ENCODE results near the gene CARD16. TPM values are rescaled to one million over a fixed set of nuclear protein-coding genes. Genes with fewer than 3 reads are reported as not detected.
"Not testable (repeated sequence)": the region's sequence is repeated elsewhere in the genome, so short reads cannot be mapped to it uniquely, and the experiment has no call there.

Gene CARD16
- total and polyA plus RNA-seq, 2 experiments from 2014 or later = 11.9 to 19.6 TPM

DNA sequence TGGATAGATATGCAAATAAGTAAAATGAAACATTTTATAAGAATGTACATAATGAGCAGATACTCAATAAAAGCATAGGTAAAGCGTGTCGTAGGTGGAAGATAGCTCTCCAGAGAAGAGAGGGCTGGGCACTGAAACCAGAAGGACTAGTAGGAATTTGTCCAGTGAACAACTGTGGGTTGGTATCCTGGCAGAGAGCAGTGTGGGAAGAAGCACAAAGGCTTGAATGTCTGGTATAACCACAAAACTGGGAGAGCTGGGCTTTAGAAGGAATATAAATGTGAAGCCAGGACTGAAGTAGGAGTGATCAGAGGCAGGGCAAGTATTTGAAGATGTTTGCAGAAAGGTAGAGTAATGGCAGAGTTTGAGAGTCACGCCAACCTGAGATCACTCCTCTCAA lies 33.1 kb upstream of the CARD16 start:
- TF ChIP-seq EZH2phosphoT487 (IDR thresholded peaks at IDR 0.05; ENCODE audit: low read depth, severe bottlenecking, unreplicated experiment) (no peak), EZH2 (IDR thresholded peaks at IDR 0.05; ENCODE audit: borderline replicate concordance) (no peak)
- TF ChIP-seq, protein P1, sequence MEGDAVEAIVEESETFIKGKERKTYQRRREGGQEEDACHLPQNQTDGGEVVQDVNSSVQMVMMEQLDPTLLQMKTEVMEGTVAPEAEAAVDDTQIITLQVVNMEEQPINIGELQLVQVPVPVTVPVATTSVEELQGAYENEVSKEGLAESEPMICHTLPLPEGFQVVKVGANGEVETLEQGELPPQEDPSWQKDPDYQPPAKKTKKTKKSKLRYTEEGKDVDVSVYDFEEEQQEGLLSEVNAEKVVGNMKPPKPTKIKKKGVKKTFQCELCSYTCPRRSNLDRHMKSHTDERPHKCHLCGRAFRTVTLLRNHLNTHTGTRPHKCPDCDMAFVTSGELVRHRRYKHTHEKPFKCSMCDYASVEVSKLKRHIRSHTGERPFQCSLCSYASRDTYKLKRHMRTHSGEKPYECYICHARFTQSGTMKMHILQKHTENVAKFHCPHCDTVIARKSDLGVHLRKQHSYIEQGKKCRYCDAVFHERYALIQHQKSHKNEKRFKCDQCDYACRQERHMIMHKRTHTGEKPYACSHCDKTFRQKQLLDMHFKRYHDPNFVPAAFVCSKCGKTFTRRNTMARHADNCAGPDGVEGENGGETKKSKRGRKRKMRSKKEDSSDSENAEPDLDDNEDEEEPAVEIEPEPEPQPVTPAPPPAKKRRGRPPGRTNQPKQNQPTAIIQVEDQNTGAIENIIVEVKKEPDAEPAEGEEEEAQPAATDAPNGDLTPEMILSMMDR (IDR thresholded peaks at IDR 0.05; ENCODE audit: poor library complexity) = no peak
- Histone ChIP-seq H3K4me2 (no peak overlapping the region), H3K27ac (no peak overlapping the region), H3K4me3 (no peak overlapping the region), H3K79me2 (no peaks in the 10 kb centered on the region), H4K20me1 (ENCODE audit: insufficient read depth, poor library complexity, severe bottlenecking) (no peaks in the 10 kb centered on the region), H3K4me1 (ENCODE audit: insufficient read depth) (no peaks in the 10 kb centered on the region), H3K36me3 (replicated peaks; ENCODE audit: insufficient read depth, low read depth) (no peaks in the 10 kb centered on the region), H3K27me3 (no peaks in the 10 kb centered on the region), H3K9me3 (ENCODE audit: low read depth) (no peaks in the 10 kb centered on the region), H2AFZ (no peak overlapping the region), H3K9me2 (replicated peaks; ENCODE audit: insufficient read depth) (no peaks in the 10 kb centered on the region)
- 98% methylated on average over 3 of the region's 3 CpGs for WGBS (ENCODE audit: low lambda C conversion rate, missing lambda C conversion rate)
- no peak for DNase-seq (ENCODE audit: low spot score)

DNA sequence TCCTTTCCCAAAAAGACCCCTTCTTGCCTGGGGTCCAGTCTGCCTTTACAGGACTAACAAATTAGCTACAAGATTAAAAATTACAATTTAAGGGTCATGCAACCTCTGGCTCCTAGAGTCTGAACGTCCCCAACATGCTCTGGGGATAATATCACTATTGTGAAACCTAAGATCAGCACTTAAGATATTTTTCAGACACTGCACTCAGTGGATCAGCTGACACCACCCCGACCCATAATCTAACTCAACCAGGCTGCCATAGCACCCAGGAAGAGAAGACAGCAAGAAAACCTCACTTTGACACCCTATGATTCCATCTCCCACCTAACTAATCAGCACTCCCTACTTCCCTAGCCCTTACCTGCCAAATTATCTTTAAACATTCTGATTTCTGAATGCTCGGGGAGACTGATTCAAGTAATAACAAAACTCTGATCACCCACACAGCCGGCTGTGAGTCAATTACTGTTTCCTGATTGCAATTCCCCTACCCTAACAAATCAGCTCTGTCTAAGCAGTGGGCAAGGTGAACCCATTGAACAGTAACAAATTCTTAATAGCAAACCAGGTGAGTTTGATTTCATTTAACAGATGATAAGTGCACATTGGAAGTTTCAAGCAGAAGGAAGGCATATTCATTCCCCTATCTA lies 32.1 kb upstream of the CARD16 start:
- not testable (repeated sequence) for H3K79me2 ChIP-seq; H3K9me3 ChIP-seq (ENCODE audit: low read depth); H3K27ac ChIP-seq; H3K4me2 ChIP-seq; H3K9me2 ChIP-seq (replicated peaks; ENCODE audit: insufficient read depth); H3K36me3 ChIP-seq (replicated peaks; ENCODE audit: insufficient read depth, low read depth); H4K20me1 ChIP-seq (ENCODE audit: insufficient read depth, poor library complexity, severe bottlenecking); H3K27me3 ChIP-seq; H3K4me1 ChIP-seq (ENCODE audit: insufficient read depth); DNase-seq (ENCODE audit: low spot score); H3K4me3 ChIP-seq; H2AFZ ChIP-seq
- 83% methylated on average over 4 of the region's 4 CpGs for WGBS (ENCODE audit: low lambda C conversion rate, missing lambda C conversion rate)

GRCh38 chr11:105074166-105074530 lies 29.0 kb upstream of the CARD16 start:
- TF ChIP-seq EZH2phosphoT487 (IDR thresholded peaks at IDR 0.05; ENCODE audit: low read depth, severe bottlenecking, unreplicated experiment) = no peak
- no peak for TF ChIP-seq EZH2 (IDR thresholded peaks at IDR 0.05; ENCODE audit: borderline replicate concordance)
- TF ChIP-seq, protein P1 (IDR thresholded peaks at IDR 0.05; ENCODE audit: poor library complexity) = no peak
- no peak for DNase-seq (ENCODE audit: low spot score)
- H3K4me1 ChIP-seq (ENCODE audit: insufficient read depth) = no peaks in the 10 kb centered on the region
- no peaks in the 10 kb centered on the region for H3K27me3 ChIP-seq
- WGBS (ENCODE audit: low lambda C conversion rate, missing lambda C conversion rate) = 86% methylated on average over 2 of the region's 2 CpGs
- H3K9me3 ChIP-seq (ENCODE audit: low read depth) = no peaks in the 10 kb centered on the region
- H3K36me3 ChIP-seq (replicated peaks; ENCODE audit: insufficient read depth, low read depth) = no peaks in the 10 kb centered on the region
- no peaks in the 10 kb centered on the region for H3K9me2 ChIP-seq (replicated peaks; ENCODE audit: insufficient read depth)
- no peak overlapping the region for H2AFZ ChIP-seq
- H3K4me2 ChIP-seq = no peak overlapping the region
- H3K79me2 ChIP-seq = no peaks in the 10 kb centered on the region
- no peak overlapping the region for H3K27ac ChIP-seq
- H3K4me3 ChIP-seq = no peak overlapping the region
- H4K20me1 ChIP-seq (ENCODE audit: insufficient read depth, poor library complexity, severe bottlenecking) = no peaks in the 10 kb centered on the region

DNA sequence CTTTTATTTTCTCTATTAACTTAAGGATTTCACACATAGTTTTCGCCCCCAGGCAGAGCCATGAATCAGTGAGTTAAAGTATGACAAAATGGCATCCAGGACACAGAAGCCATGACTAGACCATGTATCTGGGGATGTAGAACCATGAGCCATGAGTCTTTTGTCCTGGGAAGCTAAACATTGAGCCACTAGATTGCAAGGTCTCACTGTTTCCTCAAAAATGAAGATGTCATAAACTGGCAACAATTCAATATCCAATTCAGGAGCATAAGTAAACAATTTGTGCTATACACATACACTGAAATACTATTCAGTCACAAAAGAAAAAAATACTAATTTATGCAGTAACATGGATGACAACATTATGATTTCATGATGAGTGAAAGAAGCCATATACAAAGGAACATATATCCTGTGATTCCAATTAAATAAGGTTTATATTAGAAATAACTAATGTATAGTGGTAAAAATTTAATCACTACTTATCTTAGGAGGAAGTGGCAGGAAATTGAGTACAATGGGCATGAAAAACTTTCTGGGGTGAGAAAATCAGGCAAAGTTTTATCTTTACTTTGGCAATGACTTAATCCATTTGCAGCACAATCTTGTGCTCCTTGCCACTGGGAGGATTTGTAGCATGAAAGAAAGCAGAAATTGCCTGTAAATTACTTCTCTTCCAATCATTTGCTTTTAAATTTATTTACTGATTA lies 28.5 kb upstream of the CARD16 start:
- H4K20me1 ChIP-seq (ENCODE audit: insufficient read depth, poor library complexity, severe bottlenecking) = no peaks in the 10 kb centered on the region
- H3K79me2 ChIP-seq = no peaks in the 10 kb centered on the region
- 95% methylated on average over 1 of the region's 1 CpG for WGBS (ENCODE audit: low lambda C conversion rate, missing lambda C conversion rate)
- no peak overlapping the region for H3K4me2 ChIP-seq
- H3K27ac ChIP-seq = no peak overlapping the region
- no peaks in the 10 kb centered on the region for H3K4me1 ChIP-seq (ENCODE audit: insufficient read depth)
- no peak overlapping the region for H3K4me3 ChIP-seq
- no peak overlapping the region for H2AFZ ChIP-seq
- H3K27me3 ChIP-seq = no peaks in the 10 kb centered on the region
- TF ChIP-seq, protein P1 (IDR thresholded peaks at IDR 0.05; ENCODE audit: poor library complexity) = no peak
- no peak for TF ChIP-seq EZH2 (IDR thresholded peaks at IDR 0.05; ENCODE audit: borderline replicate concordance)
- no peak for TF ChIP-seq EZH2phosphoT487 (IDR thresholded peaks at IDR 0.05; ENCODE audit: low read depth, severe bottlenecking, unreplicated experiment)
- no peak for DNase-seq (ENCODE audit: low spot score)
- no peaks in the 10 kb centered on the region for H3K9me3 ChIP-seq (ENCODE audit: low read depth)
- no peaks in the 10 kb centered on the region for H3K9me2 ChIP-seq (replicated peaks; ENCODE audit: insufficient read depth)
- H3K36me3 ChIP-seq (replicated peaks; ENCODE audit: insufficient read depth, low read depth) = no peaks in the 10 kb centered on the region

GRCh38 chr11:105072080-105072479 lies 26.9 kb upstream of the CARD16 start:
- H3K9me3 ChIP-seq (ENCODE audit: low read depth); H3K4me3 ChIP-seq; H3K36me3 ChIP-seq (replicated peaks; ENCODE audit: insufficient read depth, low read depth); H3K4me1 ChIP-seq (ENCODE audit: insufficient read depth); H3K79me2 ChIP-seq; H3K4me2 ChIP-seq; H2AFZ ChIP-seq; H4K20me1 ChIP-seq (ENCODE audit: insufficient read depth, poor library complexity, severe bottlenecking); H3K27ac ChIP-seq; DNase-seq (ENCODE audit: low spot score); H3K9me2 ChIP-seq (replicated peaks; ENCODE audit: insufficient read depth); H3K27me3 ChIP-seq: not testable (repeated sequence)
- 67% methylated on average over 1 of the region's 2 CpGs for WGBS (ENCODE audit: low lambda C conversion rate, missing lambda C conversion rate)

Measured in hepatocyte (in vitro differentiated cells).